ENCODE data around the gene TMEM145.

GRCh38 chr19:42370626-42371175 lies 57.6 kb downstream of the TMEM145 start:
- TF ChIP-seq CTCF (IDR thresholded peaks at IDR 0.05) = no peak
- no peak for TF ChIP-seq POLR2AphosphoS5 (IDR thresholded peaks at IDR 0.05; ENCODE audit: low read depth, low read length)

Data from Panc1 (cell line).